HG03432 (cell line): ENCODE results near the gene UACA.
A peak's percentile ranks its signal among the peaks of the same experiment; 100 is the strongest.
"Not testable (repeated sequence)": the region's sequence is repeated elsewhere in the genome, so short reads cannot be mapped to it uniquely, and the experiment has no call there.

ENCODE experiments used
- ATAC-seq: cut with Tn5 transposase; IDR thresholded peaks from one replicate; pipeline ENCODE4 v1.9.1; 2021; ENCODE audit warnings: mild to moderate bottlenecking, moderate library complexity; ENCODE audit not compliant: unreplicated experiment

The UACA gene

DNA sequence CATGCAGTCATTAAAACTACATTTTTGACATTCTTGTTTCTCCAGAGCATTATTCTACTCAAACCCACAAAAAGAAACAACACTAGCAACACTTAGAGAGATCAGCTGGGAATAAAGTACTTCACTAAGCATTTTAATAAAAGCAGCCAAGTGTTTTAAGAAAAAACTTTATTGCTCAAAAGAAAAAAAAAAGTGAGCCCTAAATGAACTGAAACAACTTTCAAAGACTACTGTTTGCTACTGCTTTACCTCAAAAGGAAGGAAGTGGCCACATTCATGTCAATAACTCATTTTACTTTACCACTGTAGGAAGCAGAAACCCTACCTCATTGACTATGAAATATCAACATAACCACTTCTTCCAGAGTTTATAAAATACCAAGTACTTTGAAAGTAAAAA is 91.3 kb downstream of the UACA start:
- ATAC-seq = no peak

DNA sequence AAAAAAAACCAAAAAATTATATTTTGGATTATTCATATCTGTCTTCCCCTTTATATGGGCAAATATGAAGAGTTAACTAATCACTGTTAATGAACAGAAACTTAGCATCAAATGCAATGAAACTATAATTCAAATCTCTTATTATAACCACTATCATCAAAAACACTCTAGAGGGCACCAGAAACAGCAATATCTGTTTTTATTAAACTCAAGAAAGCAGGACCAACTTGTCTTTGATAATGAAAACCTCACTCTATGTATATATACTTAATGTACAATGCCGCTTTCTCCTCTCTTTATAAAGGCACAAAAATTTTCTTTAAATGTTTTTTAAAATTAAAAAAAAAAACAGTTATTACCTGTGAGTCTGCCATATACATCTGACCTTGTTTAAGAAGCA is 92.7 kb downstream of the UACA start:
- ATAC-seq = no peak

- no peak for ATAC-seq
Measured at GRCh38 chr15:70669966-70670658, 93.2 kb downstream of the UACA start.

- ATAC-seq = peak; percentile 77
Measured at GRCh38 chr15:70669006-70669602, 94.3 kb downstream of the UACA start.

- no peak for ATAC-seq
Measured at GRCh38 chr15:70665599-70665998, 97.8 kb downstream of the UACA start.

- no peak for ATAC-seq
Measured at GRCh38 chr15:70664494-70664893, 98.9 kb downstream of the UACA start.

DNA sequence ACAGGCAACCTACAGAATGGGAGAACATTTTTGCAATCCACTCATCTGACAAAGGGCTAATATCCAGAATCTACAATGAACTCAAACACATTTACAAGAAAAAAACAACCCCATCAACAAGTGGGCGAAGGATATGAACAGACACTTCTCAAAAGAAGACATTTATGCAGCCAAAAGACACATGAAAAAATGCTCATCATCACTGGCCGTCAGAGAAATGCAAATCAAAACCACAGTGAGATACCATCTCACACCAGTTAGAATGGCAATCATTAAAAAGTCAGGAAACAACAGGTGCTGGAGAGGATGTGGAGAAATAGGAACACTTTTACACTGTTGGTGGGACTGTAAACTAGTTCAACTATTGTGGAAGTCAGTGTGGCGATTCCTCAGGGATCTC is 100.3 kb downstream of the UACA start:
- ATAC-seq = not testable (repeated sequence)

- no peak for ATAC-seq
Measured at GRCh38 chr15:70659662-70660061, 103.7 kb downstream of the UACA start.

- ATAC-seq = no peak
Measured at GRCh38 chr15:70658641-70659040, 104.7 kb downstream of the UACA start.

DNA sequence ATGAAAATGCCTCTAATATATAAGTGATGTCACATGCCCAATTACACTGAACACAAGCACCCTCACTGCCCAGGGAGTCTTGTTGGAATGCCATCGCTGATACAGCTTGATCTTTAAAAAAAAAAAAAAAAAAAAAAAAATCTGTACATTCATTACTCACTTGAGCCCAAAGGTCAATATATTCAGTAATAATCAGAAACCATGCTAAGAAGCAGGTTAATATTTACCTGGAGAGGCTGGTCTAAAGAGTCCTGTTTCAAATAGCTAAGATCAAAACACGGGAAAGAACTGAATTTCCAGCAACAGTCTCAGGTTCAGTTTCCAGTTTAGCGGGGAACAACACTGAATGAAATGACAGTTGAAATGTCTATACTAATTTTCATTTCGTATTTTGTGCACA is 109.9 kb downstream of the UACA start:
- no peak for ATAC-seq

DNA sequence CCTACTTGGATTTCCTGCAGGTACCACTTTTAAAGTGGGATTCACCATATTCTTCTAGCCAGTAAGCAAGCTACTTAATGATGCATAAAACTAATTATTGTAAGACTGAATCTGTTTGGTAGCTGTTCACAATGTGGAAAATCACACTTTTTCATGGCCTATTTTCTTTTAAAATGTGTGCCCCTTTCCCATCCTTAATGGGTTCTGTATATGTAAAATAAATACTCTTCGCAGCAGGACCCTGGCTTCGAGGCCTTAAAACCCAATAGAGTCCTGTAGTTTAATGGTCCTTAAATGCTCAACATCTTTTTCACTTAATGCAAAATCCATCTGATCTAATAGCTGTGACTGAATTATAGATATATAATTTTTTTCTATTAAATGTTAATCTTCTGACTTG is 111.0 kb downstream of the UACA start:
- no peak for ATAC-seq

DNA sequence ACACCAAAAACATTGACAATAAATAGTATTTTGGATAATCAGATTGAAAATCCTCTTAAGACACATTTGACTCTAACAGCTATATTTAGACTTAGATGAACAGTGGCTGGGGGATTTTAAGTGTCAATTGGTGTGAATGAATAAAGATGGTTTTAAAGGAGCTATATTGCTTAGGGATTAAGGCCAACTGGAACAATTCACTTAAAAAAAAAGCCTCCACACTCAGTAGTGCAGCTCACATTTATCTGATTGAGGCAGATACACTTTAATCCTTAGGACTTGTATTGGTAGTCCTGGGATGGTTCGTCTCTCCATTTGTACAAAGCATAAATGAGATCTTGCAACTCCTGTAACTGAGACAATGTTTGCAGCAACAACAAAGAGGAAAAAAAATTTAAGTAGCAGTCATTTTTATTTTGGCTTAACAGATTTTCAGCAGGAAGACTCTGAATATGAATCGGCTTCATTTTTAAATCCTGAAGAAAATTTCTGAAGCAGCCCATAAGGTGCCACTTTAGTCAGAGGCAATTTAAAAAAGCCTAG is 112.0 kb downstream of the UACA start:
- no peak for ATAC-seq

DNA sequence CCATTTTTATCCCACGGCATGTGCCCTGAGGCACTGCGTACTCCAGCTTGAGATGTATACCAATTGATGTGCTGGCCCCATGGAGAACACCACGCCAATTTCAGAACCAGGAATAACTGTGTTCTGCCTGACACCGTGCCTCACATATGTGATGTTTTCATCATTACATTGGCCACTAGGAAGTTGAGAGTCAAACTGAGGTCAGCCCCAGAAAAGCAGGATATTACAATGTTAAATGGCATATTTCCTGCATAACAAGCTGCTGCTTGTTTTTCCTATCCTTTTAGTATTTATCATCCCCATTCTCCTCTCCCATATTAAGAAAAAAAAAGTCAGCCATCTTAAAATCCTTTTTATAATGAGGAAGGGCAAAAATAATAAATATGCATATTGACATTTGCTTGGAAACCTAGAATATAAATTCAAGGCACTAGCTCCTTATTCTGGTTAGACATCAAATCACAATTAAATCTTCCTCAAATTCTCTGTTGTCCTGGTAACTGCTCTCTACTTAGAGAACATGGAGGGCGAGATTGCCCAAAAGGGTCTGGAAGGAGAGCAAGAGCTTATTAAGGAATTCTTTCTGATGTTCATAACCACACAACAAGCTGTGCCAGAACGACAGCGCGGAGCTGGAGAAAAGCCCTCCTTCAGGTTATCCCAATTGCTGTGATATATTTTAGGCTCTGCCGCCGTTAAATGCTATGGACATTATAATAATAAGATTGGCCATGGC is 112.6 kb downstream of the UACA start:
- ATAC-seq = no peak

DNA sequence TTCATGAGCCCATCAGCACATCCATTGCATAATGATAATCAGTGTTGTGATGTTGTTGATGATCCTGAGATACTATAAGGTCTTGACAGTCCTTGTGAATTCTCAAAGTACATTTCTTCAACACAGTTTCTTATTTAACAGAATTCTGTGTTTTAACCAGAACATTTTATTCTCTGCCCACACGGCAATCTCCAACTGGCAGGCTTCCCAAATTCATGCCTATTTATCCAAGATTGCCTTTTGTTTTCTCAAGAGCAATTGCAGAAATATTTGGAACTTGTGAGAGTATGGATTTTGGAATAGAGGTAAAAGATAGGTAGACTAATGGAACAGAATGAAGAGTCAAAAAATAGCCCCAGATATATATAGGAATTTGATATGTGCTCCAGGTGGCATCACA is 116.0 kb downstream of the UACA start:
- ATAC-seq = no peak

DNA sequence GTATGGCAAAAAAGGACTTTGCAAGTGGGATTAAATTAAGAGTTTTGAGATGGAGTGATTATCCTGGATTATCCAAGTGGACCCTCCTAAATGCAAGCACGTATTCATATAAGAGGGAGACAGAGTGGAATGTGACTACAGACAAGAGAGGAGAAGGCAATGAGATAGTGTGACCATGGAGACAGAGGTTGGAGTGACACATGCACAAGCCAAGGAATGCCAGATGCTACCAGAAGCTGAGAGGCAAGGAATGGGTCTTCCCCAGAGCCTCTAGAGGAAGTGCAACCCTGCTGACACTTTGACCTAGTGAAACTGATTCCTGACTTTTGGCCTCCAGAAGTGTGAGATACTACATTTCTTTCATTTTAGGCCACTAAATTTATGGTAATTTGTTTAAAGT is 117.2 kb downstream of the UACA start:
- ATAC-seq = no peak

DNA sequence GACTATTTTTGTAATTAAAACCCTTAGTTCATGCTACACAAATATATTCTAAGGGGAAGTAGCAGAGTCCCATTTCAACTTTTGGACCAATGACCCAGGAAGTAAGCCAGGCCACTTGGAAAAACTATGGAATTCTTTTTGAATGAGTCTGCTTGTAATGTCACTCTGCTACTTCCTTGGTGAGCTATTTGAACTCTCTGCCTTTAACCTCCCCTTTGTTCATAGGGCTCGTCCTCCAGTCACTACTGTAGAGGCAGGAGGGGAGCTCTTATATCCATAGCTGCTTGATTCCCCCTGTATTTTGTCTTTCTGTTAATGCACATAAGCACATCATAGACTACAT is 119.6 kb downstream of the UACA start:
- ATAC-seq = no peak

DNA sequence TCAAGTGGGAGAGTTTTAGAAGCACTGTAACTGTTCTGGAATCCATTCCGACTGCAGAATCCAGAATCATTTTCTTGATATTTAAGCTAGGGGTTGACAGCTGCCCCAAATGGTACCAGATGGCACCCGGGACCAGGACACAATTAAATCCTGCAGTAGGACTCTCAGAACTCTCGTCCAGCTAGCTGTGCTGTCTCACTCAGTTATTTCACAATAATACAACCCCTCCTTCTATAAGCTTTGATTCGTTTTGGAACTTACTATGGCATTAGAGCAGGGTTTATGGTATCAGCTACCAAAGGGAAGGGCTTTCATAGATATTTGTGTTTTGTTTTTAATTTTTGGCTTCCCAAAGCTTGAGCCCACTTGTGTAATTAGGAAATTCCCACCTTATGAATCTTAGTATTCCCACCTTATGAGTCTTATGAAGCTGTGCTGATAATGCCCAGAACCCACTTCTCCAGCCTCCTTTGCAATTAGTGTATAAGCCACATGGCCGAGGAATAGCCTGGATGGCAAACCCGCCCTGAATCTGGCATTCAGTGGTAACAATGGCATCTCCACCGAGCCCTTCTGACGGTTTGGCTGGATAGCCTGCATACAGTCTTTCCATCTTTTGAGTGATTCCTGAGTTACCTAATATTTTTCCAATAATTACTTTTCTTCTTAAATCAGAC is 120.1 kb downstream of the UACA start:
- ATAC-seq = no peak

DNA sequence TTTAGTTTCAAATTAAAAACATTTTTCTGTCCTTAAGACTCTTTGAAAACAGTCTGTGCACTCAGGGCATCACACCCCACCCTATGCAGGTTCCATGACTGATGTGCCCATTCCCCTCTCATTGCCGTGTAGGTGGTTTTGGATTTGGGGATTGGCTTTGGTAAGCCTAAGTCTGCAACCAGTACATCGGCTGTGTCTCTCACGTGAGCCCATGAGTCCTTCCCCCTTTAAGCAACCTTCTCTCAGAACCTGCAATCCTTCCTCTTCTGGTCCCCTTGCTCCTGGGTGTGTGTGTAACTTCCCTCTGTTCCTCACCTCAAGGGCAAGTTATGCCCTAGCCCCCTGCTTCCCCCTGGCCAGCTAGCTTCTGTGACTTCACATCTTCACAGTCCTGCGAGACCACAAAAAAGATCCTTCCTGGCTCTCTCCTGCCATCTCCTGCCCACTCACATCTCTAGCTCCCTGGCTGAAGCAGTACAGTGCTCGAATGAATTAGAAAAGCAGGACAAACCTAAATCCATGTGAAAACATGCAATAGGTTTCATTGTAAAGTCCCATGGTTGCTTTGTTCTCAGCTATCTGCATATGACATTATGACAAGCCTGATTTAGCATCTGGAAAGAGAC is 126.7 kb downstream of the UACA start:
- no peak for ATAC-seq

- no peak for ATAC-seq
Measured at GRCh38 chr15:70635895-70636294, 127.5 kb downstream of the UACA start.

- ATAC-seq = no peak
Measured at GRCh38 chr15:70633991-70634390, 129.4 kb downstream of the UACA start.
